GM18502 (cell line): Measurements from ENCODE around the gene FCRLB.
A peak's percentile ranks its signal among the peaks of the same experiment; 100 is the strongest.
"Not testable (repeated sequence)": the region's sequence is repeated elsewhere in the genome, so short reads cannot be mapped to it uniquely, and the experiment has no call there.

ENCODE experiments used
- ATAC-seq: cut with Tn5 transposase; IDR thresholded peaks from one replicate; pipeline ENCODE4 v1.9.1; 2021; ENCODE audit warnings: mild to moderate bottlenecking; ENCODE audit not compliant: unreplicated experiment, poor library complexity

The FCRLB gene

GRCh38 chr1:161718559-161719324 lies 2.6 kb upstream of the FCRLB start:
- ATAC-seq, result peak; percentile 72

GRCh38 chr1:161719325-161719611 lies 2.1 kb upstream of the FCRLB start:
- peak; percentile 49 for ATAC-seq

GRCh38 chr1:161720422-161720821 lies 922 bp upstream of the FCRLB start:
- no peak for ATAC-seq

- ATAC-seq, result no peak
These were observed 497 bp downstream of the FCRLB start for GRCh38 chr1:161721738-161722343.

GRCh38 chr1:161722406-161722805 lies 1.1 kb downstream of the FCRLB start:
- ATAC-seq, result no peak

- ATAC-seq, result no peak
These were observed 2.3 kb downstream of the FCRLB start for GRCh38 chr1:161723459-161724141.

- not testable (repeated sequence) for ATAC-seq
These were observed 4.0 kb downstream of the FCRLB start for GRCh38 chr1:161725258-161725907.

GRCh38 chr1:161725908-161726472 lies 4.6 kb downstream of the FCRLB start:
- ATAC-seq, result peak; percentile 17

- ATAC-seq, result peak; percentile 60
These were observed 5.3 kb downstream of the FCRLB start for GRCh38 chr1:161726473-161727255.

GRCh38 chr1:161727256-161727924 lies 6.0 kb downstream of the FCRLB start:
- ATAC-seq, result no peak

- ATAC-seq, result no peak
These were observed 7.3 kb downstream of the FCRLB start for GRCh38 chr1:161728376-161729226.

GRCh38 chr1:161730050-161730564 lies 8.8 kb downstream of the FCRLB start:
- no peak for ATAC-seq

- ATAC-seq, result no peak
These were observed 9.9 kb downstream of the FCRLB start for GRCh38 chr1:161731241-161731640.

- ATAC-seq, result no peak
These were observed 10.8 kb downstream of the FCRLB start for GRCh38 chr1:161731981-161732718.

- no peak for ATAC-seq
These were observed 12.2 kb downstream of the FCRLB start for GRCh38 chr1:161733526-161733925.

GRCh38 chr1:161735837-161736236 lies 14.5 kb downstream of the FCRLB start:
- ATAC-seq, result no peak

- ATAC-seq, result no peak
These were observed 15.1 kb downstream of the FCRLB start for GRCh38 chr1:161736335-161736969.
